Cardiac muscle cell (in vitro differentiated cells and primary cell): ENCODE data around the gene C2orf80. TPM values are rescaled to one million over a fixed set of nuclear protein-coding genes. Genes with fewer than 3 reads are reported as not detected.
"Not testable (repeated sequence)": the region's sequence is repeated elsewhere in the genome, so short reads cannot be mapped to it uniquely, and the experiment has no call there.

Source experiments
- DNase-seq, 2 donors: peaks; one replicate each; pipeline versions ENCODE4 v3.0.0 to v3.0.0-alpha.2; 2010 to 2017; ENCODE audit warnings: low read depth in 1 of 2, low spot score in 1 of 2
- H3K27ac ChIP-seq: fragments of 200-600 bp; sonication (generic); 2 replicates; pipeline ENCODE4 v1.5.1; 2016
- H3K27me3 ChIP-seq: fragments of 200-600 bp; sonication (generic); 2 replicates; pipeline ENCODE4 v1.6.0; 2016; ENCODE audit warnings: control low read depth
- H3K36me3 ChIP-seq: fragments of 200-600 bp; sonication (generic); 2 replicates; pipeline ENCODE4 v1.5.1; 2016; ENCODE audit warnings: control low read depth
- H3K4me1 ChIP-seq: fragments of 200-600 bp; sonication (generic); 2 replicates; pipeline ENCODE4 v1.8.1; 2017; ENCODE audit warnings: low read depth, mild to moderate bottlenecking, mixed run types
- H3K4me3 ChIP-seq: fragments of 200-600 bp; sonication (generic); 2 replicates; pipeline ENCODE4 v1.5.1; 2016; ENCODE audit warnings: mild to moderate bottlenecking
- H3K9me3 ChIP-seq: fragments of 200-600 bp; sonication (generic); 2 replicates; pipeline ENCODE4 v1.5.1; 2017; ENCODE audit warnings: low read depth, mild to moderate bottlenecking, control low read depth
- polyA plus RNA-seq: library from polyadenylated mRNA; unstranded; fragments of >200 nt; fragmentation: Nextera tagmentation; extraction: Ambion mirVana; gene quantifications from 2 replicates; pipeline ENCODE4 v1.2.1, GENCODE V29; 2016
- total RNA-seq: library from RNA; depleted of rRNA; stranded (reverse); fragments of >200 nt; gene quantifications from 2 replicates; pipeline ENCODE4 v1.2.3, GENCODE V29; 2016
- TF ChIP-seq, protein P1 (sequence below): IDR thresholded peaks from 2 replicates; pipeline ENCODE4 v1.5.1; 2012; ENCODE audit warnings: low read depth, mild to moderate bottlenecking, low read length

C2orf80 gene
- total and polyA plus RNA-seq, 2 experiments from 2014 or later, result not detected

DNA sequence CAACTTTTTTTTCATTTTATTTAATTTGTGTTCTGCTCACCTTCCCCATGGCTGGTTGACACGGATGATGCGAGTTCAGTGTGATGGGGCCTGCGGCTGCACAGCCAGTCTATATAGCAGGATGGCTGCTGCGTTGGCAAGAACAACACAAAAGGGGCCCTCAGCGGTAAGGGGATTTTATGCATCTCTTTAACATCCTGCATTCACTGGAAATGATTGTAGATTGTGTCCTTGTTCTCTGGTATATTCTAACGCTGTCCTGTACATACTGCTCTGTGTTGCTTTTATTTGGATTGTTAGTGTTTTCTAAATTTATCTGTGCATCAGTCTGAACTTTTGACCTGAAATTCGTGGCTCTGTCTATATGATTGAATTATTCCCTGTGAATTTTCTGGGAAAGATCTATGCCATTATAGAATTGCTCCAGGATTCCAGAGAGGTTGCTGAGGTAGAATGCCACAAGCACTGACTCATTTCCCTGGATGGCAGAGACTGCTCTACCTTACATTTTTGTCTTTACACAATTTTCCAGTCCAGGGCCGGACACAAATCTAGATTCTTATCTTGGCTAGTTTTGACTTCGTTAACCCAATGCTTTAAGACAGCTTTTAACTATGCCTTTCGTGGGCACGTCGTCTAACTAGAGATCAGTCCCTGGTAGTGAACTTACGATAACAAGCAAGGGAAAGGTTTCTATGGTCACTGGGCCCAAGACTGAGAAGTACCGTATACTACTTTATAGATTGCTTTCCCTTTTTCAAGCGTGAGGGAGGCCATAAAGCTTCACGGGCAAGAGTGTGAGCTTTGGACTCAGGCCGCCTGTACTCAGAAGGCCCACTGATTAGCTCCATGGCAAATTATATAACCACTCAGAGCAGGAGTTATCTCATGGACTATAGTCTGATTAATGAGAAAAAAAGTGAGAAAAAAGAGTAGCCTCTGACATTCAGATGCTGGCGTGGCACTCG, 59.8 kb downstream of the C2orf80 start, which contains the start of gene CRYGC:
TSS of gene CRYGC (minus strand) at position 85 of the 968 bp plus-strand sequence. CDS start at position 49, 36 bp downstream.
- no peak within 1 kb of the TSS for H3K4me3 ChIP-seq
- no peaks in the 10 kb centered on the region for H3K36me3 ChIP-seq
- no peak for DNase-seq
- H3K9me3 ChIP-seq, result no peaks in the 10 kb centered on the region
- no peak within 1 kb of the TSS for H3K27ac ChIP-seq
- TF ChIP-seq, protein P1, sequence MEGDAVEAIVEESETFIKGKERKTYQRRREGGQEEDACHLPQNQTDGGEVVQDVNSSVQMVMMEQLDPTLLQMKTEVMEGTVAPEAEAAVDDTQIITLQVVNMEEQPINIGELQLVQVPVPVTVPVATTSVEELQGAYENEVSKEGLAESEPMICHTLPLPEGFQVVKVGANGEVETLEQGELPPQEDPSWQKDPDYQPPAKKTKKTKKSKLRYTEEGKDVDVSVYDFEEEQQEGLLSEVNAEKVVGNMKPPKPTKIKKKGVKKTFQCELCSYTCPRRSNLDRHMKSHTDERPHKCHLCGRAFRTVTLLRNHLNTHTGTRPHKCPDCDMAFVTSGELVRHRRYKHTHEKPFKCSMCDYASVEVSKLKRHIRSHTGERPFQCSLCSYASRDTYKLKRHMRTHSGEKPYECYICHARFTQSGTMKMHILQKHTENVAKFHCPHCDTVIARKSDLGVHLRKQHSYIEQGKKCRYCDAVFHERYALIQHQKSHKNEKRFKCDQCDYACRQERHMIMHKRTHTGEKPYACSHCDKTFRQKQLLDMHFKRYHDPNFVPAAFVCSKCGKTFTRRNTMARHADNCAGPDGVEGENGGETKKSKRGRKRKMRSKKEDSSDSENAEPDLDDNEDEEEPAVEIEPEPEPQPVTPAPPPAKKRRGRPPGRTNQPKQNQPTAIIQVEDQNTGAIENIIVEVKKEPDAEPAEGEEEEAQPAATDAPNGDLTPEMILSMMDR, result no peak
- no peaks in the 10 kb centered on the region for H3K27me3 ChIP-seq
- no peaks in the 10 kb centered on the region for H3K4me1 ChIP-seq

DNA sequence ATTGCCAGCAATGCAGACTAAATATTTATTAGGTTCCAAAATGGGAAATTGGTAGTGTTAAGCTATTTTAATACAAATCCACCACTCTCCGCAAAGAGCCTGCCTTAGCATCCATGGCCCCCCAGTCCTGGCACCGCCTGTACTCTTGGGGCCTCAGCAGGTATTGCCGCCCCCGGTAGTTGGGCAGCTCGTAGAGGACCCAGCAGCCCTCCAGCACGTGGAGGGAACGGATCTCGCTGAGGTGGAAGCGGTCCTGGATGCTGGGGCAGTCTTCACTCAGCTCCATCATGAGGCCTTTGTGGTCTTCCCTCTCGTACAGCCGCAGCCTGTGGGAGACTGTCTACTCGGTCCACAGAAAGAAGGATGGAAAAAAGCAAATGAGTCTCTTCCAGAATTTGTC, 61.7 kb downstream of the C2orf80 start:
- Histone ChIP-seq H3K36me3 (no peaks in the 10 kb centered on the region), H3K27me3 (no peaks in the 10 kb centered on the region), H3K4me1 (no peaks in the 10 kb centered on the region), H3K4me3 (no peak overlapping the region), H3K27ac (no peak overlapping the region), H3K9me3 (no peaks in the 10 kb centered on the region)
- TF ChIP-seq, protein P1, result no peak
- no peak for DNase-seq

DNA sequence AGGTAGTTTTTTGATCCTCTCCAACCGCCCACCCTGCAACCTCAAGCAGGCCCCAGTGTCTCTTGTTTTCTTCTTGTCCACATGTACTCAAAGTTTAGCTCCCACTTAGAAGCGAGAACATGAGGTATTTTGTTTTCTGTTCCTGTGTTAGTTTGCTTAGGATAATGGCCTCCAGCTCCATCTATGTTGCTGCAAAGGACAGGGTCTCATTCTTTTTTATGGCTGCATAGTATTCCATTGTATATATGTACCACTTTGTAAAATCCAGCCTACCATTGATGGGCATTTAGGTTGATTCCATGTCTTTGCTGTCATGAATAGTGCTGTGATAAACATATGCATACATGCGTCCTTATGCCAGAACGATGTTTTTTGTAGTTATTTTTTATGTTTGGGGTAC, 62.7 kb downstream of the C2orf80 start:
- Histone ChIP-seq H3K27ac (no peak overlapping the region), H3K9me3 (no peaks in the 10 kb centered on the region), H3K4me3 (no peak overlapping the region), H3K36me3 (no peaks in the 10 kb centered on the region), H3K4me1 (no peaks in the 10 kb centered on the region), H3K27me3 (no peaks in the 10 kb centered on the region)
- TF ChIP-seq, protein P1, result no peak
- DNase-seq, result no peak

DNA sequence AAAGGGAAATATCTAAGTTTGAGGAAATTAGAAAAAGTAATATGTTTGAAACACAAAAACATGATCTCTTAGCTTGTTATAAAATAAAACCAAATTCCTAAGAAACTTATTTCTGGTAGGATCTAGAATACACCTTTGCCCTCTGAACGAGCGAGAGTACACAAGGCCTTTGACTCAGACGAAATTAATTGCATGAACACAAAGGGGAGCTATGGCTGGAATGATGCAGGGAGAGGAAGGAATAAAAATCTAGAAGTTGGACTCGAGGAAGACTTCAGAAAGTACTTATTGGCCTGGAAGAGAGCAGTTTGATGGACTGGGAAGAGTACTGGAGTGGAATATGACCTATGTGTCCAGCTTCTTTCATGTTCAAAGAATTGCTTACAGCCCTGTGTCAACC, 64.6 kb downstream of the C2orf80 start:
- TF ChIP-seq, protein P1, result no peak
- Histone ChIP-seq H3K4me3 (no peak overlapping the region), H3K36me3 (no peaks in the 10 kb centered on the region), H3K4me1 (no peaks in the 10 kb centered on the region), H3K27ac (no peak overlapping the region), H3K9me3 (no peaks in the 10 kb centered on the region), H3K27me3 (no peaks in the 10 kb centered on the region)
- DNase-seq, result no peak

DNA sequence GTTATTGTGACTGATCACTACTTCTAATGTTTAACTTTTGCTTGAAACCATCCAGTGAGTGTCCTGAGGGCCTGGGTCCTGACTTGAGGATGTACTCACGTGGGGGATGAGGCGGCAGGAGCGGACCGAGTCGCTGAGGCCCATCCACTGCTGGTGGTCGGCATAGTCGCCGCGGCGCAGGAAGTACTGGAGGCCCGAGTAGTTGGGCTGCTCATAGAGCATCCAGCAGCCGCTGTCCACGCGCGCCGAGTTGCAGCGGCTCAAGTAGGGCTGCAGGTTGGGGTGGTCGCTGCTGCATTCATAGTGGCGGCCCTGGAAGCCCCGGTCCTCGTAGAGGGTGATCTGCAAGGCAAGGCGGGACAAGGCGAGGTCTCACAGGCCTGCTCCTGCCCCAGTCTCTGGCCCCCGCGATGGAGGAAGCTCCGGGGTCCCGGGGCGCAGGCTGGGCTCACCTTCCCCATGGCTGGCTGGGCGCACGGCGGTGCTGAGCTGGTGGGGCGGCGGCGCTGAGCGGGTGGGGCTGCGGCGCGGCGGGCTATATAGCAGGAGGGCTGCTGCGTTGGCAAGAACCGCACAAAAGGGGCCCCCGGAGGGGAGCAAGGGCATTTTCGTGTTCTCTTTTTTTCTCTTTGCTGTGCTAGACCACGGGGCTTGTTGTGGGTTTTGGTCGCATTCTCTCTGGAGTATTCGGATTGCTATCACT, 65.7 kb downstream of the C2orf80 start, which contains the start of gene CRYGD:
TSS of gene CRYGD (minus strand) at position 512 of the 703 bp plus-strand sequence. CDS start at position 461, 51 bp downstream.
- not testable (repeated sequence) for H3K27me3 ChIP-seq, H3K9me3 ChIP-seq, H3K36me3 ChIP-seq, DNase-seq, H3K27ac ChIP-seq, H3K4me1 ChIP-seq, H3K4me3 ChIP-seq

DNA sequence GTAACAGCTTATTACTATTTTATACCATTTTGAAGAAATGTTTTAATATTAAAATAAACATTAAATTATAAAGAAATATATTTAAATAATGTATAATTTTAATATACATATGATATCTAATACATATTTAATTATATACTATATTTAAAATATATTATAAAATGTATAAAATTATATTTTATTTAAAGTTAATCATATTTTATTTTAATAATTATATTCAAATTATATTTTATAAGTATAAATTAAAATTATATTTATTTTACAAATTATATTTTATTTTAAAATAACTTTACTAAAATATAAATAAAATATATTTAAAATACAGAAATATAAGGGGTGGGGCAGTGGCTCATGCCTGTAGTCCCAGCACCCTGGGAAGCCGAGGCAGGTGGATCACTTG, 67.6 kb downstream of the C2orf80 start:
- no peak overlapping the region for H3K4me3 ChIP-seq
- no peaks in the 10 kb centered on the region for H3K4me1 ChIP-seq
- TF ChIP-seq, protein P1, result no peak
- DNase-seq, result no peak
- H3K36me3 ChIP-seq, result no peaks in the 10 kb centered on the region
- no peak overlapping the region for H3K27ac ChIP-seq
- no peaks in the 10 kb centered on the region for H3K9me3 ChIP-seq
- no peaks in the 10 kb centered on the region for H3K27me3 ChIP-seq
